Kidney glomerular epithelial cell (primary cell): ENCODE data around the gene AKTIP.

Source experiments
- DNase-seq: peaks from one replicate; lab custom pipeline; 2025; lab: John Stamatoyannopoulos, UW

AKTIP gene

DNA sequence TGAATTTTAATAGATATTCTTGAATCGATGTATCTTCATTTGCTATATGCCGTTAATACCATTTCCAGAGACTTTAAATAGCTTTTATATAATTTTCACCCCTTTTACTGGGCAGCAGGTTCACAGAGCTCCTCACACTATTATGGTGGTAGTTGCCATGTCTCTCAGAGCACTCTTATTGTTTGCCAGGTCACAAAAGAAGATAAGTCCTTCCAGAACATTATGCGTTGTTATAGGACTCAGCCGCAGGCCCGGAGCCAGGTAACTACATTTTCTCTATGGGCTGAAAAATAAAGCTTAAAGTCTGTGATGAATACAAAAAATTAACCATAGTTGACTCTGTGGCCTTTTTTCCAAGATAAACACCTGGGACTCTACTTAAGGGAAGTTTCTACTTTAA, 24.0 kb downstream of the AKTIP start:
- no peak for DNase-seq

- DNase-seq = no peak
Measured at GRCh38 chr16:53476867-53477266, 26.1 kb downstream of the AKTIP start.

DNA sequence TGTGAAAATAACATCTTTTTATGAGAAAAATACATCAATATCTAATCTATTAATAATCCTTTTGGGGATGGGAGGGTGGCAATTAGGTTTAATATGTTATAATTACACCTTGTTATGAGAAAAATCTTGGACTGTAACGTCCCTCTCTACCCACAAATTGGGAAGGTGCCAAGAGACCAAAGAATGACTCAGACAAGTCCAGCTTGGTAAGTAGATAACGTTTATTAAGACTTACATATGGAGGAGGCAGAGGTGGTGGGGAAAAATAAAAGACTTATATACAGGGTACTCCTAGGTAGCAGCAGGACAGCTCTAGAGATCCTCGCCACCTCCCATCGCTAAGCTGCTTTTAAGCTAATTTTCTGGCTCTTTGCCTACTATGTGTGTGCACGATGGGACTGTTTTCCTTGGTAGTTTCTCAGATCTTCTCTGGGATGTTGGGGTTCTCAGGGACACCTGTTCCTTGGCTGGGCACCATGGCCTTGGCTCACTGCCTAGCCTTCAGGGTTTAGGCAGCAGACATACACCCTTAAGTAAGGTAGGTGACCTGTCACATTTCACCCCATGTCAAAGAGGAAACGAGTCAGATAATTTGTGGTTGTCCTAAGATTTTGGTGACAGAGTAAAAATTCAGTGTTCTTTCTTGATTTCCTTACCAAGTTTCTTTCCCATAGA, 37.3 kb downstream of the AKTIP start:
- peak; percentile 60 for DNase-seq

DNA sequence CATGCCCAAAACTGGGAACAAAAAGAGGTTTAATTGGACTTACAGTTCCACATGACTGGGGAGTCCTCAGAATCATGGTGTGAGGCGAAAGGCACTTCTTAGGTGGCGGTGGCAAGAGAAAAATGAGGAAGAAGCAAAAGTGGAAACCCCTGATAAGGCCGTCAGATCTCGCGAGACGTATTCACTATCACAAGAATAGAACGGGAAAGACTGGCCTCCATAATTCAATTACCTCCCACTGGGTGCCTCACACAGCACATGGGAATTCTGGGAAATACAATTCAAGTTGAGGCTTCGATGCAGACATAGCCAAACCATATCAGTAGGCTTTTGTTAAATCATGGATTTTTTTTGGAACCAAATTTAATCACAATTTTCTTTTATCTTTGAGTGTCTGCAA, 44.4 kb downstream of the AKTIP start:
- DNase-seq = no peak

DNA sequence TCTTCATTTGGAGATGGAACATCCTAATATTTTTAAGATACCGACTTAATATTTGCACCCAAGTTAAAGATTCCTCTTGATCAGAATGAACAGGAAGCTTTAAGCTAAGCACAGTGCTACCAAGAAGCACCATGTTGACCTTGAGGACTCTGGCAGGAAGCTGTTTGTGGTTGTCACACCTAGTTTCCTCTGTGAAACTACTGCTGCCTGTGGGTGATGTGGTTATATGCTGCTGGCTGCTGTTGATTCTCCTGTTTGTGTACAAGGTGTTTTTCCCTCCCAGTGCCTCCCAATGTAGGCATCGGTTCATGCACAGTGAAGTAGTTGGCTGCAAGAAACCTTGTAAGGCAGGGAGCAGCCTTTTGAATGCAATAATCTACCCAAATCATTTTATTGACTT, 45.3 kb downstream of the AKTIP start:
- no peak for DNase-seq

DNA sequence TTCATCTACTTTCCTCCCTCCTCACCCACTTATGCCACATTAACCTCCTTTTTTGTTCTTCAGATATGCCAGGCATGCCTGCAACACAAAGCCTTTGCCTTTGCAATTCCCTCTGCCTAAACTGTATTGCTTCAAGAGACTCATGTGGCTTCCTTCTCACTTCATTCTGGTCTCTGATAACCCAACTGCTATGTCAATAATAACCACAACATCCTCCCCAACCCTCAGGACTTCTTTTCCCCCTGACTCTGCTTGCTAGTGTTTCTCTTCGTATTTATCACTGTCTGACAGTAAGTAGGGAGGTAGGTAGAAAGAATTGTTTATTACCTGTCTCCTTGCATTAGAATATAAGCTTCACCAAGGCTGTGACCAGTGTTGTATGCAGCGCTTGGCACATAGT, 46.4 kb downstream of the AKTIP start:
- DNase-seq = no peak

DNA sequence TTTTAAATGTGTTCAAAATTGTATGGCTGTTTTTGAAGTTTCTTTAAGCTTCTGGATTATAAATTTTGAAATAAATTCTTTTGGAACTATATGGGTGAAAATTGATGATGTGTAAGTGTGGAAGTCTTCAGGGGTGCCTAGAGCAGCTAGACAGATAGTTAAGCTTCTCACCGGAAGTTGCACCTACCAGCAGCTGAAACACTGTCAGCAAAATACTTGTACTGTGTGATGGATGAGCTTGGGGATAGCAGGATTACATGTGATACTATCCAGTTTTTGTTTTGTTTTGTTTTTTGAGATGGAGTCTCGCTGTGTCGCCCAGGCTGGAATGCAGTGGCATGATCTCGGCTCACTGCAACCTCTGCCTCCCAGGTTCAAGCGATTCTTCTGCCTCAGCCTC, 49.1 kb downstream of the AKTIP start:
- DNase-seq = no peak

DNA sequence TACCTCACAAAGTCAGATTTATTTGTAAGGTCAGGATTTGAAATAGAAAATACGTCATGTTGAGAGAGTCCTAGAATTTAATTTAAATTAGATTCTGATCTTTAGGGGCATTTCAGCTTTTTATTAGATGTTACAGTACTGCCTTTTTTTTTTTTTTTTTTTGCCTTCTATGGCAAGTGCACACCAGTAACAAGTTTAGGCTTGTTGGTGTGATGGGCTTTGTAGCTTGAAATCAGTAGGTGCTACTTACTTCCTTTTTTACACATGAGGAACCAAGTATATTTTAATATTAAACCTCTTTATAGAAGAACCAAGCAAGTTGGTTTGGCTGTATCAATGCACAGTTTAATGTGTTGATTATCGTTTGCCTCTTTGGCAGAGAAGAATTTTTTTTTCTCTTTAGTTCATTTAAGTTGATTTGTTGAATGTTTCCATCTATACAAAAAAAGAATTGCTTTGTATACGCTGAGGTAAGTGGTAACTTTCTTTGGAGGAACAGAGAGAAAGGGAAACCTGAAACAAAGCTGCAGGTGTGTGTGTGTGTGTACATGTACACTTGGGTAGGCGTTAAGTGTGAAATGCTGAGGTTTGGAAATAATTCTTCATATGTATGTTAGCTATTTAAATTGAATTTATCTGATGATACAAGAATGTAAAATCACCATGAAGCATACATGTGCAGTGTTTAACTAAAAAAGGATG, 53.0 kb downstream of the AKTIP start:
- DNase-seq = no peak

- no peak for DNase-seq
Measured at GRCh38 chr16:53446090-53446489, 56.9 kb downstream of the AKTIP start.

DNA sequence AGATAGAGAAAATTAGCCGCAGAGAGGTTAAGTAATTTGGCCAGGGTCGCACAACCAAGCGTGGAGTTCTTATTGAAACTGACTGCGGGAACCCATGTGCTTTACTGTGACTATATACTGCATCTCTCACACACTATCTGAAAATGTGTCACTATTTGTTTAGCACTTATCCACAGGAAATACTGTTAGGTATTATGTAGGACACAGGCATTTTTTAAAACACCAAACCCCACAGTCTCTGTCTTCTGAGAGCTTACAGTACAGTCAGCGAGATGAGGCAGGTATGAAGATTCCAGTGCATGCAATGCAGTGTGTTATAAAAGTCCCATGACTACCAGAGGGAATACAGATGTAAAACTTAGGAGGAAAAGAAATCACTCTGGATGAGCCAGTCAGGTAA, 57.5 kb downstream of the AKTIP start:
- no peak for DNase-seq
